Measurements from ENCODE around the gene CEP104. TPM values are rescaled to one million over a fixed set of nuclear protein-coding genes. Genes with fewer than 3 reads are reported as not detected.

Gene CEP104
- total and polyA plus RNA-seq, 10 of the 15 experiments (the other 5 are each of a cell fraction or from before 2014, with no cell fraction given) = 7.2 to 34.8 (median 19.3) TPM

- TF ChIP-seq IKZF2 (IDR thresholded peaks at IDR 0.05) (no peak), ZBED1 (IDR thresholded peaks at IDR 0.05; ENCODE audit: borderline replicate concordance) (no peak), SIN3A (IDR thresholded peaks at IDR 0.05; ENCODE audit: low read depth, low read length) (no peak), TAF1 (IDR thresholded peaks at IDR 0.05; ENCODE audit: borderline replicate concordance, low read depth, low read length) (no peak), FOXM1 (IDR thresholded peaks at IDR 0.05; ENCODE audit: low read depth, low read length) (no peak)
These were observed 4.1 kb downstream of the CEP104 start (continued) for GRCh38 chr1:3852711-3853485.

GRCh38 chr1:3852091-3852490 lies 4.9 kb downstream of the CEP104 start:
- no TSS peak for BruUV-seq (replicated peaks)
- RAD21 ChIA-PET (ENCODE audit: unreplicated experiment) = no interaction called here
- no peaks in the 10 kb centered on the region for H4K20me1 ChIP-seq (ENCODE audit: control insufficient read depth, insufficient read depth)
- H3K4me1 ChIP-seq (ENCODE audit: control insufficient read depth, insufficient read depth, low read length) = peaks cover 3% of the 10 kb centered on the region; the same call in 1 of the 2 replicates
- no peak overlapping the region for H3K27ac ChIP-seq (ENCODE audit: control insufficient read depth, insufficient read depth)
- POLR2A ChIA-PET = no interaction called here
- SMC1A ChIA-PET (ENCODE audit: uncharacterized antibody, unreplicated experiment) = no interaction called here
- no peaks in the 10 kb centered on the region for H3K9me3 ChIP-seq (replicated peaks; ENCODE audit: control insufficient read depth, insufficient read depth, low read length)
- peaks cover 3 to 13% of the 10 kb centered on the region in 2 experiments for H3K36me3 ChIP-seq (ENCODE audit: control insufficient read depth in 2 of 2, insufficient read depth in 2 of 2, low read length in 1 of 2)
- H3K79me2 ChIP-seq (ENCODE audit: control insufficient read depth, insufficient read depth, low read length) = peaks cover 12% of the 10 kb centered on the region
- no peak overlapping the region for H2AFZ ChIP-seq (ENCODE audit: control insufficient read depth, low read depth, low read length)
- no peak for FAIRE-seq
- 89% methylated on average over 12 of the region's 12 CpGs for whole genome bisulfite sequencing (ENCODE audit: insufficient coverage, insufficient replicate concordance, low lambda C conversion rate, missing lambda C conversion rate)
- DNase-seq (ENCODE audit: low read depth, low spot score) = no peak
- intact Hi-C loops (cut with micrococcal nuclease; ENCODE audit: unreplicated experiment) (no loop called here), in situ Hi-C loops (cut with MboI) (no loop called here)
- no peak overlapping the region for H3K4me3 ChIP-seq
- no peak overlapping the region for H3K9ac ChIP-seq (ENCODE audit: control insufficient read depth, insufficient read depth, low read length)
- TF ChIP-seq SMAD5 (IDR thresholded peaks at IDR 0.05; ENCODE audit: low read depth) = no peak
- no peak for TF ChIP-seq MYC (IDR thresholded peaks at IDR 0.05; ENCODE audit: insufficient read depth, insufficient read length, insufficient replicate concordance, low read length, severe bottlenecking)
- no peak for TF ChIP-seq ZNF24 (IDR thresholded peaks at IDR 0.05)
- H3K4me2 ChIP-seq (ENCODE audit: control insufficient read depth, insufficient read depth) = no peak overlapping the region
- CTCF ChIA-PET = no interaction called here
- ATAC-seq = no peak
- no peaks in the 10 kb centered on the region for H3K27me3 ChIP-seq (replicated peaks in 1 of 2; ENCODE audit: control insufficient read depth in 2 of 2, insufficient read depth in 2 of 2, low read length in 1 of 2)
